ENCODE measurements around the gene PEDS1.
A peak's percentile ranks its signal among the peaks of the same experiment; 100 is the strongest.
"Not testable (repeated sequence)": the region's sequence is repeated elsewhere in the genome, so short reads cannot be mapped to it uniquely, and the experiment has no call there.

The PEDS1 gene
- total RNA-seq = 13.0 to 37.7 (median 27.4) reads per million in 17 experiments

- peak; percentile 96 to 98 (median 97) for DNase-seq
Measured at GRCh38 chr20:50153500-50154377, at the start of gene PEDS1. Gene PEDS1, minus strand, starts transcription at chr20:50153723. Its CDS starts 86 bp downstream, at chr20:50153637.

GRCh38 chr20:50202677-50203076, 49.2 kb upstream of the PEDS1 start:
- no peak for DNase-seq

GRCh38 chr20:50201710-50202109, 48.2 kb upstream of the PEDS1 start:
- not testable (repeated sequence) for DNase-seq

- DNase-seq = peak in 2 of 4 experiments; percentile 28 to 46
Measured at GRCh38 chr20:50200482-50201104, 47.1 kb upstream of the PEDS1 start.

GRCh38 chr20:50199703-50200102, 46.2 kb upstream of the PEDS1 start:
- no peak for DNase-seq

GRCh38 chr20:50198716-50199115, 45.2 kb upstream of the PEDS1 start:
- DNase-seq = no peak

- no peak for DNase-seq
Measured at GRCh38 chr20:50198180-50198666, 44.7 kb upstream of the PEDS1 start.

GRCh38 chr20:50197463-50198179, 44.1 kb upstream of the PEDS1 start:
- peak in 2 of 4 experiments; percentile 38 for DNase-seq

- DNase-seq = peak in 1 of 4 experiments; percentile 13
Measured at GRCh38 chr20:50196896-50197295, 43.4 kb upstream of the PEDS1 start.

GRCh38 chr20:50196248-50196647, 42.7 kb upstream of the PEDS1 start:
- DNase-seq = peak in 1 of 4 experiments; percentile 34

- no peak for DNase-seq
Measured at GRCh38 chr20:50195524-50196120, 42.1 kb upstream of the PEDS1 start.

GRCh38 chr20:50194831-50195523, 41.5 kb upstream of the PEDS1 start:
- peak; percentile 39 to 62 (median 46) for DNase-seq

- DNase-seq = peak; percentile 55 to 71 (median 70)
Measured at GRCh38 chr20:50194422-50194830, 40.9 kb upstream of the PEDS1 start.

- peak in 2 of 4 experiments; percentile 47 for DNase-seq
Measured at GRCh38 chr20:50193836-50194421, 40.4 kb upstream of the PEDS1 start.

GRCh38 chr20:50193199-50193835, 39.8 kb upstream of the PEDS1 start:
- DNase-seq = peak in 2 of 4 experiments; percentile 29 to 49

GRCh38 chr20:50192364-50193198, 39.1 kb upstream of the PEDS1 start:
- DNase-seq = peak; percentile 85 to 91 (median 89)

GRCh38 chr20:50191544-50192363, 38.2 kb upstream of the PEDS1 start:
- DNase-seq = peak; percentile 63 to 87 (median 68)

GRCh38 chr20:50191065-50191543, 37.6 kb upstream of the PEDS1 start:
- DNase-seq = peak; percentile 67 to 89 (median 80)
